IPS-20b (cell line): ENCODE measurements around the gene GID8.
A peak's percentile ranks its signal among the peaks of the same experiment; 100 is the strongest.

Experiments
- H3K27ac ChIP-seq: one replicate; pipeline ENCODE4 v1.5.1; 2013; ENCODE audit warnings: low read length
- H3K27me3 ChIP-seq: 2 replicates; pipeline ENCODE4 v1.6.1; 2013; ENCODE audit warnings: mild to moderate bottlenecking, low read length, inconsistent platforms; ENCODE audit not compliant: insufficient read depth
- H3K36me3 ChIP-seq: 2 replicates; pipeline ENCODE4 v1.6.1; 2013; ENCODE audit warnings: low read depth, mild to moderate bottlenecking, inconsistent platforms, low read length, moderate library complexity; ENCODE audit not compliant: insufficient read depth
- H3K4me1 ChIP-seq: 2 replicates; pipeline ENCODE4 v1.6.1; 2013; ENCODE audit warnings: mild to moderate bottlenecking, control low read depth, inconsistent platforms, low read length, moderate library complexity; ENCODE audit not compliant: insufficient read depth
- H3K4me3 ChIP-seq: 2 replicates; pipeline ENCODE4 v1.5.1; 2013; ENCODE audit warnings: mild to moderate bottlenecking, low read length, inconsistent platforms
- H3K9ac ChIP-seq: 2 replicates; pipeline ENCODE4 v1.6.1; 2013; ENCODE audit warnings: low read depth, mild to moderate bottlenecking, inconsistent platforms, low read length, moderate library complexity
- H3K9me3 ChIP-seq: 2 replicates; pipeline ENCODE4 v1.6.1; 2013; ENCODE audit warnings: mild to moderate bottlenecking, low read depth, low read length, inconsistent platforms; ENCODE audit not compliant: insufficient read depth

GID8 gene

GRCh38 chr20:62971211-62971949, 33.4 kb downstream of the GID8 start:
- no peaks in the 10 kb centered on the region for H3K4me1 ChIP-seq
- peaks cover 52% of the 10 kb centered on the region for H3K27me3 ChIP-seq

GRCh38 chr20:62971950-62972844, 34.2 kb downstream of the GID8 start:
- no peak overlapping the region for H3K9ac ChIP-seq
- peak overlapping the region; percentile 51; the same call in 1 of the 2 replicates for H3K4me3 ChIP-seq
- H3K27me3 ChIP-seq: peaks cover 58% of the 10 kb centered on the region
- H3K4me1 ChIP-seq: no peaks in the 10 kb centered on the region
- no peak overlapping the region for H3K27ac ChIP-seq
- H3K36me3 ChIP-seq: no peaks in the 10 kb centered on the region
- no peaks in the 10 kb centered on the region for H3K9me3 ChIP-seq

More at GRCh38 chr20:62971211-62971949, 33.4 kb downstream of the GID8 start:
- Histone ChIP-seq H3K36me3 (no peaks in the 10 kb centered on the region), H3K9me3 (no peaks in the 10 kb centered on the region), H3K4me3 (no peak overlapping the region), H3K9ac (no peak overlapping the region), H3K27ac (no peak overlapping the region)

- H3K9me3 ChIP-seq: no peaks in the 10 kb centered on the region
- H3K36me3 ChIP-seq: no peaks in the 10 kb centered on the region
- no peaks in the 10 kb centered on the region for H3K4me1 ChIP-seq
- no peak overlapping the region for H3K27ac ChIP-seq
- no peak overlapping the region for H3K9ac ChIP-seq
- peaks cover 58% of the 10 kb centered on the region for H3K27me3 ChIP-seq
- H3K4me3 ChIP-seq: peak overlapping the region; percentile 51; the same call in 1 of the 2 replicates
Measured at GRCh38 chr20:62972845-62973745, 35.1 kb downstream of the GID8 start.

GRCh38 chr20:62975251-62975760, 37.4 kb downstream of the GID8 start:
- Histone ChIP-seq H3K9me3 (no peaks in the 10 kb centered on the region), H3K27ac (no peak overlapping the region), H3K4me1 (peaks cover 3% of the 10 kb centered on the region; the same call in 1 of the 2 replicates), H3K36me3 (no peaks in the 10 kb centered on the region), H3K4me3 (no peak overlapping the region), H3K9ac (no peak overlapping the region), H3K27me3 (peaks cover 72% of the 10 kb centered on the region)

GRCh38 chr20:62975812-62976508, 38.0 kb downstream of the GID8 start:
- no peak overlapping the region for H3K4me3 ChIP-seq
- peaks cover 3% of the 10 kb centered on the region; the same call in 1 of the 2 replicates for H3K4me1 ChIP-seq
- H3K9me3 ChIP-seq: no peaks in the 10 kb centered on the region
- H3K27ac ChIP-seq: no peak overlapping the region
- no peak overlapping the region for H3K9ac ChIP-seq
- H3K36me3 ChIP-seq: no peaks in the 10 kb centered on the region
- peaks cover 76% of the 10 kb centered on the region for H3K27me3 ChIP-seq

- peaks cover 69% of the 10 kb centered on the region for H3K27me3 ChIP-seq
- no peak overlapping the region for H3K4me3 ChIP-seq
- H3K9ac ChIP-seq: no peak overlapping the region
- H3K4me1 ChIP-seq: peaks cover 3% of the 10 kb centered on the region; the same call in 1 of the 2 replicates
- no peaks in the 10 kb centered on the region for H3K9me3 ChIP-seq
- no peaks in the 10 kb centered on the region for H3K36me3 ChIP-seq
- no peak overlapping the region for H3K27ac ChIP-seq
Measured at GRCh38 chr20:62976886-62977285, 38.9 kb downstream of the GID8 start.

GRCh38 chr20:62977613-62978560, 39.9 kb downstream of the GID8 start:
- Histone ChIP-seq H3K27me3 (peaks cover 59% of the 10 kb centered on the region), H3K4me3 (no peak overlapping the region), H3K27ac (no peak overlapping the region), H3K36me3 (no peaks in the 10 kb centered on the region), H3K4me1 (peaks cover 6% of the 10 kb centered on the region; the same call in 1 of the 2 replicates), H3K9ac (no peak overlapping the region), H3K9me3 (no peaks in the 10 kb centered on the region)

- no peaks in the 10 kb centered on the region for H3K36me3 ChIP-seq
- no peak overlapping the region for H3K4me3 ChIP-seq
- H3K9me3 ChIP-seq: no peaks in the 10 kb centered on the region
- no peak overlapping the region for H3K27ac ChIP-seq
- peaks cover 52% of the 10 kb centered on the region for H3K27me3 ChIP-seq
- no peak overlapping the region for H3K9ac ChIP-seq
- H3K4me1 ChIP-seq: peaks cover 6% of the 10 kb centered on the region; the same call in 1 of the 2 replicates
Measured at GRCh38 chr20:62978561-62978943, 40.6 kb downstream of the GID8 start.

- Histone ChIP-seq H3K9ac (no peak overlapping the region), H3K27me3 (peaks cover 44% of the 10 kb centered on the region), H3K27ac (no peak overlapping the region), H3K9me3 (no peaks in the 10 kb centered on the region), H3K36me3 (no peaks in the 10 kb centered on the region), H3K4me1 (peaks cover 6% of the 10 kb centered on the region; the same call in 1 of the 2 replicates), H3K4me3 (no peak overlapping the region)
Measured at GRCh38 chr20:62979310-62979709, 41.4 kb downstream of the GID8 start.

GRCh38 chr20:62979876-62980373, 42.0 kb downstream of the GID8 start:
- H3K4me1 ChIP-seq: peaks cover 6% of the 10 kb centered on the region; the same call in 1 of the 2 replicates
- H3K36me3 ChIP-seq: no peaks in the 10 kb centered on the region
- peaks cover 38% of the 10 kb centered on the region for H3K27me3 ChIP-seq
- no peak overlapping the region for H3K27ac ChIP-seq
- no peak overlapping the region; the same call in 1 of the 2 replicates for H3K9ac ChIP-seq
- no peak overlapping the region for H3K4me3 ChIP-seq
- H3K9me3 ChIP-seq: no peaks in the 10 kb centered on the region
